ENCODE measurements around the gene MAPK7.
A peak's percentile ranks its signal among the peaks of the same experiment; 100 is the strongest.

The MAPK7 gene

GRCh38 chr17:19354748-19355147, 23.6 kb upstream of the MAPK7 start:
- no peaks in the 10 kb centered on the region for H3K4me1 ChIP-seq (ENCODE audit: control insufficient read depth, insufficient read depth, low read length)
- no peaks in the 10 kb centered on the region for H3K36me3 ChIP-seq (ENCODE audit: control insufficient read depth, insufficient read depth, low read length)
- H3K27ac ChIP-seq (ENCODE audit: low read length), result no peak overlapping the region
- H3K9me3 ChIP-seq (ENCODE audit: control insufficient read depth, insufficient read depth, low read length), result no peaks in the 10 kb centered on the region
- no peak for DNase-seq (ENCODE audit: low read depth, low spot score)
- whole genome bisulfite sequencing (ENCODE audit: insufficient coverage, insufficient read length), result no CpG with 5 or more reads among the region's 6 CpGs
- H3K4me3 ChIP-seq (ENCODE audit: low read length), result no peak overlapping the region
- no peaks in the 10 kb centered on the region for H3K27me3 ChIP-seq (ENCODE audit: control insufficient read depth, insufficient read depth, low read length)

- no peaks in the 10 kb centered on the region for H3K27me3 ChIP-seq (ENCODE audit: control insufficient read depth, insufficient read depth, low read length)
- WGBS (ENCODE audit: insufficient coverage, insufficient read length), result no CpG with 5 or more reads among the region's 7 CpGs
- H3K4me1 ChIP-seq (ENCODE audit: control insufficient read depth, insufficient read depth, low read length), result no peaks in the 10 kb centered on the region
- no peak overlapping the region for H3K4me3 ChIP-seq (ENCODE audit: low read length)
- H3K36me3 ChIP-seq (ENCODE audit: control insufficient read depth, insufficient read depth, low read length), result no peaks in the 10 kb centered on the region
- no peaks in the 10 kb centered on the region for H3K9me3 ChIP-seq (ENCODE audit: control insufficient read depth, insufficient read depth, low read length)
- no peak for DNase-seq (ENCODE audit: low read depth, low spot score)
- no peak overlapping the region for H3K27ac ChIP-seq (ENCODE audit: low read length)
Measured at GRCh38 chr17:19357351-19357750, 20.9 kb upstream of the MAPK7 start.

- Histone ChIP-seq H3K36me3 (ENCODE audit: control insufficient read depth, insufficient read depth, low read length) (no peaks in the 10 kb centered on the region), H3K4me3 (ENCODE audit: low read length) (no peak overlapping the region), H3K27ac (ENCODE audit: low read length) (no peak overlapping the region), H3K9me3 (ENCODE audit: control insufficient read depth, insufficient read depth, low read length) (no peaks in the 10 kb centered on the region), H3K4me1 (ENCODE audit: control insufficient read depth, insufficient read depth, low read length) (no peaks in the 10 kb centered on the region), H3K27me3 (ENCODE audit: control insufficient read depth, insufficient read depth, low read length) (no peaks in the 10 kb centered on the region)
- no CpG with 5 or more reads among the region's 7 CpGs for WGBS (ENCODE audit: insufficient coverage, insufficient read length)
- no peak for DNase-seq (ENCODE audit: low read depth, low spot score)
Measured at GRCh38 chr17:19357761-19358160, 20.5 kb upstream of the MAPK7 start.

- Histone ChIP-seq H3K27ac (ENCODE audit: low read length) (no peak overlapping the region), H3K9me3 (ENCODE audit: control insufficient read depth, insufficient read depth, low read length) (no peaks in the 10 kb centered on the region), H3K36me3 (ENCODE audit: control insufficient read depth, insufficient read depth, low read length) (no peaks in the 10 kb centered on the region), H3K4me1 (ENCODE audit: control insufficient read depth, insufficient read depth, low read length) (no peaks in the 10 kb centered on the region), H3K27me3 (ENCODE audit: control insufficient read depth, insufficient read depth, low read length) (no peaks in the 10 kb centered on the region), H3K4me3 (ENCODE audit: low read length) (no peak overlapping the region)
- no CpG with 5 or more reads among the region's 7 CpGs for WGBS (ENCODE audit: insufficient coverage, insufficient read length)
- no peak for DNase-seq (ENCODE audit: low read depth, low spot score)
Measured at GRCh38 chr17:19359151-19359550, 19.1 kb upstream of the MAPK7 start.

- no peak for DNase-seq (ENCODE audit: low read depth, low spot score)
- no peaks in the 10 kb centered on the region for H3K4me1 ChIP-seq (ENCODE audit: control insufficient read depth, insufficient read depth, low read length)
- no peak overlapping the region for H3K27ac ChIP-seq (ENCODE audit: low read length)
- H3K27me3 ChIP-seq (ENCODE audit: control insufficient read depth, insufficient read depth, low read length), result no peaks in the 10 kb centered on the region
- H3K4me3 ChIP-seq (ENCODE audit: low read length), result no peak overlapping the region
- no peaks in the 10 kb centered on the region for H3K36me3 ChIP-seq (ENCODE audit: control insufficient read depth, insufficient read depth, low read length)
- H3K9me3 ChIP-seq (ENCODE audit: control insufficient read depth, insufficient read depth, low read length), result no peaks in the 10 kb centered on the region
- WGBS (ENCODE audit: insufficient coverage, insufficient read length), result no CpG with 5 or more reads among the region's 5 CpGs
Measured at GRCh38 chr17:19359856-19360255, 18.4 kb upstream of the MAPK7 start.

- no CpG with 5 or more reads among the region's 8 CpGs for WGBS (ENCODE audit: insufficient coverage, insufficient read length)
- DNase-seq (ENCODE audit: low read depth, low spot score), result no peak
- H3K27me3 ChIP-seq (ENCODE audit: control insufficient read depth, insufficient read depth, low read length), result no peaks in the 10 kb centered on the region
Measured at GRCh38 chr17:19360772-19361171, 17.5 kb upstream of the MAPK7 start.

GRCh38 chr17:19361326-19361725, 17.0 kb upstream of the MAPK7 start:
- DNase-seq (ENCODE audit: low read depth, low spot score), result no peak
- H3K4me3 ChIP-seq (ENCODE audit: low read length), result no peak overlapping the region

More at GRCh38 chr17:19360772-19361171, 17.5 kb upstream of the MAPK7 start:
- Histone ChIP-seq H3K4me1 (ENCODE audit: control insufficient read depth, insufficient read depth, low read length) (no peaks in the 10 kb centered on the region), H3K4me3 (ENCODE audit: low read length) (no peak overlapping the region), H3K9me3 (ENCODE audit: control insufficient read depth, insufficient read depth, low read length) (no peaks in the 10 kb centered on the region), H3K27ac (ENCODE audit: low read length) (no peak overlapping the region), H3K36me3 (ENCODE audit: control insufficient read depth, insufficient read depth, low read length) (no peaks in the 10 kb centered on the region)

GRCh38 chr17:19361944-19362276, 16.4 kb upstream of the MAPK7 start:
- DNase-seq (ENCODE audit: low read depth, low spot score), result no peak
- WGBS (ENCODE audit: insufficient coverage, insufficient read length), result no CpG with 5 or more reads among the region's 16 CpGs
- Histone ChIP-seq H3K4me1 (ENCODE audit: control insufficient read depth, insufficient read depth, low read length) (no peaks in the 10 kb centered on the region), H3K27me3 (ENCODE audit: control insufficient read depth, insufficient read depth, low read length) (no peaks in the 10 kb centered on the region), H3K27ac (ENCODE audit: low read length) (no peak overlapping the region), H3K4me3 (ENCODE audit: low read length) (peak overlapping the region; percentile 71; the same call in 1 of the 2 replicates), H3K36me3 (ENCODE audit: control insufficient read depth, insufficient read depth, low read length) (no peaks in the 10 kb centered on the region), H3K9me3 (ENCODE audit: control insufficient read depth, insufficient read depth, low read length) (no peaks in the 10 kb centered on the region)

More at GRCh38 chr17:19361326-19361725, 17.0 kb upstream of the MAPK7 start:
- no peaks in the 10 kb centered on the region for H3K27me3 ChIP-seq (ENCODE audit: control insufficient read depth, insufficient read depth, low read length)
- H3K27ac ChIP-seq (ENCODE audit: low read length), result no peak overlapping the region
- WGBS (ENCODE audit: insufficient coverage, insufficient read length), result no CpG with 5 or more reads among the region's 6 CpGs
- no peaks in the 10 kb centered on the region for H3K9me3 ChIP-seq (ENCODE audit: control insufficient read depth, insufficient read depth, low read length)
- H3K36me3 ChIP-seq (ENCODE audit: control insufficient read depth, insufficient read depth, low read length), result no peaks in the 10 kb centered on the region
- no peaks in the 10 kb centered on the region for H3K4me1 ChIP-seq (ENCODE audit: control insufficient read depth, insufficient read depth, low read length)

GRCh38 chr17:19362277-19363113, 15.8 kb upstream of the MAPK7 start, which contains the start of gene B9D1:
B9D1 (minus strand) TSS chr17:19362723; CDS start chr17:19362569, 154 bp downstream.
- Histone ChIP-seq H3K27ac (ENCODE audit: low read length) (no peak within 1 kb of the TSS), H3K9me3 (ENCODE audit: control insufficient read depth, insufficient read depth, low read length) (no peaks in the 10 kb centered on the region), H3K27me3 (ENCODE audit: control insufficient read depth, insufficient read depth, low read length) (no peaks in the 10 kb centered on the region), H3K36me3 (ENCODE audit: control insufficient read depth, insufficient read depth, low read length) (no peaks in the 10 kb centered on the region), H3K4me3 (ENCODE audit: low read length) (peak within 1 kb of the TSS; percentile 71; the same call in 1 of the 2 replicates), H3K4me1 (ENCODE audit: control insufficient read depth, insufficient read depth, low read length) (no peaks in the 10 kb centered on the region)
- DNase-seq (ENCODE audit: low read depth, low spot score), result peak; percentile 80
- no CpG with 5 or more reads among the region's 83 CpGs for whole genome bisulfite sequencing (ENCODE audit: insufficient coverage, insufficient read length)

- Histone ChIP-seq H3K27ac (ENCODE audit: low read length) (no peak overlapping the region), H3K36me3 (ENCODE audit: control insufficient read depth, insufficient read depth, low read length) (no peaks in the 10 kb centered on the region), H3K9me3 (ENCODE audit: control insufficient read depth, insufficient read depth, low read length) (no peaks in the 10 kb centered on the region), H3K4me3 (ENCODE audit: low read length) (peak overlapping the region; percentile 71; the same call in 1 of the 2 replicates), H3K27me3 (ENCODE audit: control insufficient read depth, insufficient read depth, low read length) (no peaks in the 10 kb centered on the region), H3K4me1 (ENCODE audit: control insufficient read depth, insufficient read depth, low read length) (no peaks in the 10 kb centered on the region)
- DNase-seq (ENCODE audit: low read depth, low spot score), result no peak
- no CpG with 5 or more reads among the region's 14 CpGs for WGBS (ENCODE audit: insufficient coverage, insufficient read length)
Measured at GRCh38 chr17:19363114-19363438, 15.2 kb upstream of the MAPK7 start.

All from iPS DF 6.9 (cell line).